Mesenchymal stem cell (in vitro differentiated cells and primary cell): ENCODE measurements around the gene KLHL30.

Source experiments
- DNase-seq: peaks from one replicate; pipeline ENCODE4 v3.0.0-alpha.2; 2013
- H2AFZ ChIP-seq: one replicate; pipeline ENCODE4 v1.6.1; 2013; ENCODE audit warnings: low read depth, mild to moderate bottlenecking, control low read depth, inconsistent platforms, low read length, moderate library complexity
- H2AK5ac ChIP-seq: 2 replicates; pipeline ENCODE4 v1.6.1; 2013; ENCODE audit warnings: low read length, moderate library complexity, mild to moderate bottlenecking, inconsistent platforms; ENCODE audit not compliant: severe bottlenecking
- H2BK120ac ChIP-seq: one replicate; pipeline ENCODE4 v1.6.1; 2013; ENCODE audit warnings: low read depth, mild to moderate bottlenecking, inconsistent platforms, low read length, moderate library complexity
- H2BK12ac ChIP-seq, 2 experiments: one replicate each; pipeline ENCODE4 v1.6.1; 2013; ENCODE audit warnings: inconsistent platforms in 2 of 2, low read length in 2 of 2, mild to moderate bottlenecking in 2 of 2, moderate library complexity in 2 of 2, control low read depth in 1 of 2
- H2BK15ac ChIP-seq: one replicate; pipeline ENCODE4 v1.6.1; 2013; ENCODE audit warnings: mild to moderate bottlenecking, low read depth, inconsistent platforms; ENCODE audit not compliant: poor library complexity, severe bottlenecking
- H2BK5ac ChIP-seq: 2 replicates; pipeline ENCODE4 v1.6.1; 2013; ENCODE audit warnings: low read depth, mild to moderate bottlenecking, low read length, control low read depth, inconsistent platforms; ENCODE audit not compliant: poor library complexity, severe bottlenecking
- H3K14ac ChIP-seq, 2 experiments: one replicate each; pipeline ENCODE4 v1.6.1; 2013; ENCODE audit warnings: inconsistent platforms in 2 of 2, low read length in 2 of 2, control low read depth in 1 of 2, mild to moderate bottlenecking in 1 of 2, moderate library complexity in 1 of 2
- H3K18ac ChIP-seq, 2 experiments: one replicate each; pipeline ENCODE4 v1.6.1; 2013; ENCODE audit warnings: inconsistent platforms in 2 of 2, low read length in 2 of 2, control low read depth in 1 of 2, low read depth in 1 of 2, mild to moderate bottlenecking in 1 of 2
- H3K23ac ChIP-seq, 2 experiments: one replicate each; pipeline ENCODE4 v1.6.1; 2013; ENCODE audit warnings: inconsistent platforms in 2 of 2, low read length in 2 of 2, mild to moderate bottlenecking in 2 of 2, moderate library complexity in 2 of 2, control low read depth in 1 of 2
- H3K27ac ChIP-seq: 2 replicates; pipeline ENCODE4 v1.5.1; 2013; ENCODE audit warnings: mild to moderate bottlenecking, moderate library complexity, low read length, control low read depth, inconsistent platforms; ENCODE audit not compliant: poor library complexity, severe bottlenecking
- H3K27me3 ChIP-seq, 2 experiments: 2 replicates each; pipeline versions ENCODE4 v1.6.1 to v1.7.0; 2013; ENCODE audit warnings: low read length in 2 of 2, mild to moderate bottlenecking in 2 of 2, moderate library complexity in 2 of 2, control low read depth in 1 of 2, inconsistent platforms in 1 of 2; ENCODE audit not compliant: control insufficient read depth in 1 of 2, insufficient read depth in 1 of 2
- H3K36me3 ChIP-seq, 2 experiments: 2 replicates each; pipeline versions ENCODE4 v1.6.1 to v1.7.0; 2013; ENCODE audit warnings: low read length in 2 of 2, control low read depth in 1 of 2, inconsistent platforms in 1 of 2, low read depth in 1 of 2, mild to moderate bottlenecking in 1 of 2; ENCODE audit not compliant: insufficient read depth in 2 of 2, control insufficient read depth in 1 of 2
- H3K4ac ChIP-seq, 2 experiments: one replicate each; pipeline ENCODE4 v1.6.1; 2013; ENCODE audit warnings: inconsistent platforms in 2 of 2, low read length in 2 of 2, mild to moderate bottlenecking in 2 of 2, moderate library complexity in 2 of 2, control low read depth in 1 of 2, low read depth in 1 of 2
- H3K4me1 ChIP-seq: 2 replicates; pipeline ENCODE4 v1.6.1; 2013; ENCODE audit warnings: low read depth, low read length, control low read depth; ENCODE audit not compliant: control insufficient read depth, insufficient read depth
- H3K4me2 ChIP-seq: 2 replicates; pipeline ENCODE4 v1.6.1; 2013; ENCODE audit warnings: low read length, mild to moderate bottlenecking, inconsistent platforms; ENCODE audit not compliant: poor library complexity, severe bottlenecking
- H3K4me3 ChIP-seq, 2 experiments: 2 replicates each; pipeline versions ENCODE4 v1.5.1 to v1.7.0; 2013; ENCODE audit warnings: low read length in 2 of 2, mild to moderate bottlenecking in 2 of 2, control low read depth in 1 of 2, low read depth in 1 of 2; ENCODE audit not compliant: insufficient read depth in 1 of 2
- H3K79me1 ChIP-seq: replicated peaks from 2 replicates; pipeline ENCODE4 v1.6.1; 2013; ENCODE audit warnings: mild to moderate bottlenecking, control low read depth, low read length, inconsistent platforms; ENCODE audit not compliant: poor library complexity, severe bottlenecking
- H3K9ac ChIP-seq: 2 replicates; pipeline ENCODE4 v1.7.0; 2013; ENCODE audit warnings: mild to moderate bottlenecking, low read length, moderate library complexity
- H3K9me3 ChIP-seq: 2 replicates; pipeline ENCODE4 v1.7.0; 2013; ENCODE audit warnings: mild to moderate bottlenecking, low read length; ENCODE audit not compliant: control insufficient read depth
- H4K8ac ChIP-seq: one replicate; pipeline ENCODE4 v1.6.1; 2013; ENCODE audit warnings: inconsistent platforms, mild to moderate bottlenecking, low read length, moderate library complexity
- H4K91ac ChIP-seq: one replicate; pipeline ENCODE4 v1.6.1; 2013; ENCODE audit warnings: mild to moderate bottlenecking, low read length, inconsistent platforms
- WGBS: methylation state at CpG from one replicate; pipeline ENCODE4 v1.1.7; 2013; ENCODE audit warnings: mixed read lengths; 5-methylcytosine and 5-hydroxymethylcytosine counted together

The KLHL30 gene

GRCh38 chr2:238105506-238106338 is 32.7 kb upstream of the KLHL30 start:
- H3K4ac ChIP-seq = no peak overlapping the region
- no peak overlapping the region for H3K27ac ChIP-seq
- no peak overlapping the region for H2BK15ac ChIP-seq
- WGBS = 92% methylated on average over 21 of the region's 28 CpGs
- H4K91ac ChIP-seq = no peak overlapping the region
- H3K4me2 ChIP-seq = no peak overlapping the region
- no peak overlapping the region for H3K14ac ChIP-seq
- H2BK5ac ChIP-seq = no peak overlapping the region
- H2BK12ac ChIP-seq = no peak overlapping the region
- H3K9ac ChIP-seq = no peak overlapping the region
- H3K79me1 ChIP-seq = no peaks in the 10 kb centered on the region
- H3K4me1 ChIP-seq = peaks cover 21% of the 10 kb centered on the region
- no peak overlapping the region for H2AK5ac ChIP-seq
- no peaks in the 10 kb centered on the region for H3K9me3 ChIP-seq
- no peak overlapping the region for H4K8ac ChIP-seq
- peaks cover 22 to 38% of the 10 kb centered on the region in 2 experiments for H3K27me3 ChIP-seq
- no peak for DNase-seq
- peak overlapping the region in 1 of 2 experiments; percentile 25 for H3K4me3 ChIP-seq
- no peak overlapping the region for H2AFZ ChIP-seq
- no peak overlapping the region for H2BK120ac ChIP-seq
- no peak overlapping the region for H3K18ac ChIP-seq
- H3K36me3 ChIP-seq = no peaks in the 10 kb centered on the region
- no peak overlapping the region for H3K23ac ChIP-seq

GRCh38 chr2:238106339-238106697 is 32.1 kb upstream of the KLHL30 start:
- DNase-seq = no peak
- H3K4me2 ChIP-seq = no peak overlapping the region
- H2BK120ac ChIP-seq = no peak overlapping the region
- no peak overlapping the region for H3K4me3 ChIP-seq
- H3K9me3 ChIP-seq = peaks cover 3% of the 10 kb centered on the region
- H2BK5ac ChIP-seq = no peak overlapping the region
- no peak overlapping the region for H3K14ac ChIP-seq
- H3K4ac ChIP-seq = no peak overlapping the region
- no peak overlapping the region for H3K27ac ChIP-seq
- no peaks in the 10 kb centered on the region for H3K79me1 ChIP-seq
- H2AFZ ChIP-seq = no peak overlapping the region
- 87% methylated on average over 13 of the region's 13 CpGs for WGBS
- H4K8ac ChIP-seq = no peak overlapping the region
- H3K9ac ChIP-seq = no peak overlapping the region
- no peak overlapping the region for H3K18ac ChIP-seq
- no peak overlapping the region for H3K23ac ChIP-seq
- H3K36me3 ChIP-seq = no peaks in the 10 kb centered on the region
- no peak overlapping the region for H4K91ac ChIP-seq
- H2BK12ac ChIP-seq = no peak overlapping the region
- H2AK5ac ChIP-seq = no peak overlapping the region
- H3K27me3 ChIP-seq = peaks cover 22 to 38% of the 10 kb centered on the region in 2 experiments
- no peak overlapping the region for H2BK15ac ChIP-seq
- H3K4me1 ChIP-seq = peaks cover 21% of the 10 kb centered on the region

- H3K4me2 ChIP-seq = no peak overlapping the region
- H3K4me1 ChIP-seq = peaks cover 21% of the 10 kb centered on the region
- 86% methylated on average over 27 of the region's 28 CpGs for WGBS
- no peak overlapping the region for H3K23ac ChIP-seq
- no peak overlapping the region for H2BK5ac ChIP-seq
- H3K4me3 ChIP-seq = no peak overlapping the region
- H3K9me3 ChIP-seq = peaks cover 8% of the 10 kb centered on the region
- no peak overlapping the region for H3K4ac ChIP-seq
- H3K27me3 ChIP-seq = peaks cover 22 to 38% of the 10 kb centered on the region in 2 experiments
- H2BK12ac ChIP-seq = no peak overlapping the region
- H2AFZ ChIP-seq = no peak overlapping the region
- H3K36me3 ChIP-seq = no peaks in the 10 kb centered on the region
- no peak overlapping the region for H4K91ac ChIP-seq
- H3K27ac ChIP-seq = no peak overlapping the region
- H3K18ac ChIP-seq = no peak overlapping the region
- no peak overlapping the region for H4K8ac ChIP-seq
- DNase-seq = no peak
- H2AK5ac ChIP-seq = no peak overlapping the region
- no peak overlapping the region for H2BK15ac ChIP-seq
- peak overlapping the region in 1 of 2 experiments; percentile 28 for H3K14ac ChIP-seq
- H3K79me1 ChIP-seq = no peaks in the 10 kb centered on the region
- H3K9ac ChIP-seq = no peak overlapping the region
- no peak overlapping the region for H2BK120ac ChIP-seq
Observed at GRCh38 chr2:238106698-238107524, 31.6 kb upstream of the KLHL30 start.
